Measurements from ENCODE around the gene MAP1LC3A. TPM values are rescaled to one million over a fixed set of nuclear protein-coding genes. Genes with fewer than 3 reads are reported as not detected.

Gene MAP1LC3A
- total RNA-seq, 3 donors from 2014 or later: 39.2 to 58.2 (median 51.5) TPM

DNA sequence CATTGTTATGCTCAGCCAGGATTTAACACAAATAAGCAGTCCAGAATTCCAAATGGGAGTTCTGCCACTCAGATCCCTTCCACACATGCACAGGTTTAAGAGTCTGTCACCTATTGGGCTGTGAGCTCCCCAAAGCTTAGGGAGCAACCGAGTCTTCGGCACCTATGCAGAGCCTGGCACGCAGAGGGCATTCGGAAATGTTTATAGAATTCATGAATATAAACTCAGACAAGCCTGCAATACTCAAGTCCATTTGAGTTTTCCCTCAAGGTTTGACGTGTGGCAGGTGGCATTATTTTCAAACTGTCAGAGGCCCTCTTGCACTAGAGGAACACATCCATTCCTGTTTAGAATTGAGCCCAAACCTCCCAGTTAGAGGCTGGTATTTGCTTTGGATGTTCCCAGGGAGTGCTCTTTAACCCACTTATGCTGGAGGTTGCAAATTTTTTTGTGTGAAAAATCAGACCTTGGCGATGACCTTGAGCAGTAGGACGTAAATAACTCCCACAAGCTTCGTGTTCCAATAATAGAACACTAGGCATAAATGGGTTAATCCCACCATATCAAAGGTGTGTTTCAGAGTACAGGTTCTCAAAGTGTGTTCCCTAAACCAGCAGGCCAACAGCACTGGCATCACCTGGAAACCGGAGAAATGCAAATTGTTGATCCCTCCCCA lies 28.1 kb downstream of the MAP1LC3A start:
- Histone ChIP-seq H3K9me3 (no peaks in the 10 kb centered on the region), H3K27me3 (no peaks in the 10 kb centered on the region), H3K4me3 (no peak overlapping the region), H3K4me1 (no peaks in the 10 kb centered on the region), H3K27ac (no peak overlapping the region), H3K36me3 (no peaks in the 10 kb centered on the region)
- no peak for DNase-seq (ENCODE audit: low spot score in 2 of 2)
- TF ChIP-seq POLR2AphosphoS5 (IDR thresholded peaks at IDR 0.05): no peak
- TF ChIP-seq, protein P1, sequence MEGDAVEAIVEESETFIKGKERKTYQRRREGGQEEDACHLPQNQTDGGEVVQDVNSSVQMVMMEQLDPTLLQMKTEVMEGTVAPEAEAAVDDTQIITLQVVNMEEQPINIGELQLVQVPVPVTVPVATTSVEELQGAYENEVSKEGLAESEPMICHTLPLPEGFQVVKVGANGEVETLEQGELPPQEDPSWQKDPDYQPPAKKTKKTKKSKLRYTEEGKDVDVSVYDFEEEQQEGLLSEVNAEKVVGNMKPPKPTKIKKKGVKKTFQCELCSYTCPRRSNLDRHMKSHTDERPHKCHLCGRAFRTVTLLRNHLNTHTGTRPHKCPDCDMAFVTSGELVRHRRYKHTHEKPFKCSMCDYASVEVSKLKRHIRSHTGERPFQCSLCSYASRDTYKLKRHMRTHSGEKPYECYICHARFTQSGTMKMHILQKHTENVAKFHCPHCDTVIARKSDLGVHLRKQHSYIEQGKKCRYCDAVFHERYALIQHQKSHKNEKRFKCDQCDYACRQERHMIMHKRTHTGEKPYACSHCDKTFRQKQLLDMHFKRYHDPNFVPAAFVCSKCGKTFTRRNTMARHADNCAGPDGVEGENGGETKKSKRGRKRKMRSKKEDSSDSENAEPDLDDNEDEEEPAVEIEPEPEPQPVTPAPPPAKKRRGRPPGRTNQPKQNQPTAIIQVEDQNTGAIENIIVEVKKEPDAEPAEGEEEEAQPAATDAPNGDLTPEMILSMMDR (IDR thresholded peaks at IDR 0.05): no peak
- TF ChIP-seq POLR2A (IDR thresholded peaks at IDR 0.05): no peak
- intact Hi-C loops (cut with DNase I; ENCODE audit: low total_unique reads): no loop called here

DNA sequence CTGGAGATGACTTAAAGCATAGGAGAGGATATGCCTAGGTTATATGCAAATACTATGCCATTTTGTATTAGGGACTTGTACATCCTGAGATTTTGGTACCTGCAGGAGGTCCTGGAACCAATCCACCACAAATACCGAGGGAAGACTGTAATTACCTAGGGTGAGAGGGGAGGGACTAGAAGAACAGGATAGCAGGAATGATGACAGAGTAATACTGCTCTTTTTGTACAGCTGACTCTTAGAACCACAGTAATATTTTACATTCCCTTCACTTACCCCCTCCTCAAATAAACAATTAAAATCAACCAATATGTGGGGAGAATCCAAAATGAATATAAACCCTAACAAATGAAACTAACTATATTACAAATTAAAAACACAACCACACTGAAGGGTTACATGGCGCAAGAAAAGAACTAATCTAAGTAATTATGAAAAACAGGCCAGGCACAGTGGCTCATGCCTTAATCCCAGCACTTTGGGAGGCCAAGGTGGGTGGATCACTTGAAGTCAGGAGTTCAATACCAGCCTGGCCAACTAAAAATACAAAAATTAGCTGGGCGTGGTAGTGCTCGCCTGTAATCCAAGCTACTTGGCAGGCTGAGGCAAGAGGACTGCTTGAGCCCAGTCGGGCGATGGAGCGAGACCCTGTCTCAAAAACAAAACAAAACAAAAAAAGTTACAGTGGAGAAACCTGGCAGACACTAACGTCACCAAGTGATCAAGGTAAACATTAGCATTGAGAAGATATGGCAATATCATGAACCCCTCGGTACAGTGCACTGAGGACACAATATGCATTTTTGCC lies 37.1 kb downstream of the MAP1LC3A start:
- no peak overlapping the region for H3K4me3 ChIP-seq
- no peak overlapping the region for H3K27ac ChIP-seq
- DNase-seq (ENCODE audit: low spot score in 2 of 2): no peak
- no peaks in the 10 kb centered on the region for H3K36me3 ChIP-seq
- no peaks in the 10 kb centered on the region for H3K9me3 ChIP-seq
- H3K27me3 ChIP-seq: no peaks in the 10 kb centered on the region
- no peak for TF ChIP-seq POLR2A (IDR thresholded peaks at IDR 0.05)
- TF ChIP-seq POLR2AphosphoS5 (IDR thresholded peaks at IDR 0.05): no peak
- TF ChIP-seq, protein P1 (IDR thresholded peaks at IDR 0.05): no peak
- intact Hi-C loops (cut with DNase I; ENCODE audit: low total_unique reads): no loop called here
- H3K4me1 ChIP-seq: no peaks in the 10 kb centered on the region

DNA sequence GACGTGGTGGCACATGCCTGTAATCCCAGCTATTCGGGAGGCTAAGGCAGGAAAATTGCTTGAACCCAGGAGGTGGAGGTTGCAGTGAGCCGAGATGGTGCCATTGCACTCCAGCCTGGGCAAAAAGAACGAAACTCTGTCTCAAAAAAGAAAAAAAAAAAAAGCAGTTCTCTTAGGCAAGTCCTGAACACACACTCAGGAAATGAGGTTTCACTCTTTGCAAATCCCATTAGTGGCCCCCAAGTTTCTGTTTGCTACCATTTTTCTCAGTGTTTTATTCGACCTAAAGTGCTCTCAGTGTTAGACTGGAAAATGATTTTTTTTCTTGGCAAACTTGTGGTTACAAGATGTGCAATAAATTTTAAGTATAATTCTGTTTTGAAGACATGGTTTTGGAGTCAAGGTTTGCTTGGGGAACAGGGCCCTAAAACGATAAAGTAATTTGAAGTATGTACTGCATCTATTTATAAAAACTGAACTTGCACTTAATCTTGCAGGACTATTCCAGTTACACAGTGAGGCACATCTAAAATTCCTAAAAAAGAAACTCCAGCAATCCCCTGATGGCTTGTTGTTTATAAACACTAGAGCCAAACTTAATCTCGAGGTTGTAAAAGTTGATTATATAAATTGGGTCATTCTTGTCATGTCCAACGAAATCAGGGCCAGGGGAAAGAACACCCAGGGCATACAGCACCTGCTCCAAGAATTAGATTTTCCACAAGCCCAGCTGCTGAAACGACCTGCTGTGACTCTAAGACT lies 42.6 kb downstream of the MAP1LC3A start:
- DNase-seq (ENCODE audit: low spot score in 2 of 2): no peak
- intact Hi-C loops (cut with DNase I; ENCODE audit: low total_unique reads): no loop called here
- TF ChIP-seq, protein P1 (IDR thresholded peaks at IDR 0.05): no peak
- TF ChIP-seq POLR2A (IDR thresholded peaks at IDR 0.05): no peak
- no peak for TF ChIP-seq POLR2AphosphoS5 (IDR thresholded peaks at IDR 0.05)
- Histone ChIP-seq H3K36me3 (no peaks in the 10 kb centered on the region), H3K27ac (no peak overlapping the region), H3K4me3 (no peak overlapping the region), H3K4me1 (no peaks in the 10 kb centered on the region), H3K27me3 (no peaks in the 10 kb centered on the region), H3K9me3 (no peaks in the 10 kb centered on the region)

DNA sequence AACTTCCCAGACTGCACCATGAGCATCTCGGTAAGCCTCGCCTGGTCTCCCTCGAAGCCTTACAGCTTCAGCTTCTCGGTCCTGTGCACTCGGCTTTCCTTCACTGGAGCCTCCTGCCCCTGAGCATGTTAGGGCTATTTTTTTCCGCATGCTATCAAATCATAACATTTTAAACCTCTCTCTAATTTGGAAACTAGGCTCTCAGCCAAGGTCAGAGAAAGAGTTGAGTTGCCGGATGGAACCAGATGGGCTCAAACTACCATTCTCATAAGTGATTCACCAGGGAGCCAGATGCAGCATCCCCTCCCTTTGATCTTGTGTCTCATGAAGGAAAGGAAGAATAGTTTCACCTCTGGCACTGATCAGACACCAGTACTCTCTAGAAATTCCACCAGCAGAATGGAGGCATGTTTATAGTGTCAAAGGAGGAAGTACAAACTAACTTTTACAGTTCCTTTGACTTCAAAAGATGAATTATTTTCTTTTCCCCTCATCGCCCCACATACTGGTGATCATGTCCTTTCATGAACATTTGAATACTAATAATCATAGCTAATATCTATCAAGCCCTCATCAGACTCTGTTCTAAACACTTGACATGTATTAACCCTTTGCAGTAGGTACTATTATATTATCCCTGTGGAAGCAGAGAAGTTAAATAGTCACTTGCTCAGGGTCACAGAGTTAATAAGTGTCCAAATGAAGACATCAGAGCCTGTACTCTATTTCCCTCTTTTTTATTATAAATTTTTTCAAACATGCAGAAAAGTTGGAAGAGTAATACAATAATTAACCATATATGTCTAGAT lies 46.7 kb downstream of the MAP1LC3A start:
- intact Hi-C loops (cut with DNase I; ENCODE audit: low total_unique reads): no loop called here
- Histone ChIP-seq H3K27ac (peak overlapping the region in 1 of 2 donors; percentile 20), H3K36me3 (no peaks in the 10 kb centered on the region), H3K4me3 (no peak overlapping the region), H3K9me3 (no peaks in the 10 kb centered on the region), H3K4me1 (no peaks in the 10 kb centered on the region), H3K27me3 (no peaks in the 10 kb centered on the region)
- DNase-seq (ENCODE audit: low spot score in 2 of 2): no peak
- TF ChIP-seq POLR2AphosphoS5 (IDR thresholded peaks at IDR 0.05) (no peak), POLR2A (IDR thresholded peaks at IDR 0.05) (no peak)
- TF ChIP-seq, protein P1 (IDR thresholded peaks at IDR 0.05): no peak
